GM12801 (cell line): ENCODE results near the gene HACD1.

Experiments used
- TF ChIP-seq, protein P1 (sequence below): IDR thresholded peaks from one replicate; pipeline ENCODE4 v1.5.1; 2011; ENCODE audit warnings: control low read depth; ENCODE audit not compliant: insufficient read length; ENCODE audit errors: extremely low read depth

HACD1 gene, protein sequence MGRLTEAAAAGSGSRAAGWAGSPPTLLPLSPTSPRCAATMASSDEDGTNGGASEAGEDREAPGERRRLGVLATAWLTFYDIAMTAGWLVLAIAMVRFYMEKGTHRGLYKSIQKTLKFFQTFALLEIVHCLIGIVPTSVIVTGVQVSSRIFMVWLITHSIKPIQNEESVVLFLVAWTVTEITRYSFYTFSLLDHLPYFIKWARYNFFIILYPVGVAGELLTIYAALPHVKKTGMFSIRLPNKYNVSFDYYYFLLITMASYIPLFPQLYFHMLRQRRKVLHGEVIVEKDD

DNA sequence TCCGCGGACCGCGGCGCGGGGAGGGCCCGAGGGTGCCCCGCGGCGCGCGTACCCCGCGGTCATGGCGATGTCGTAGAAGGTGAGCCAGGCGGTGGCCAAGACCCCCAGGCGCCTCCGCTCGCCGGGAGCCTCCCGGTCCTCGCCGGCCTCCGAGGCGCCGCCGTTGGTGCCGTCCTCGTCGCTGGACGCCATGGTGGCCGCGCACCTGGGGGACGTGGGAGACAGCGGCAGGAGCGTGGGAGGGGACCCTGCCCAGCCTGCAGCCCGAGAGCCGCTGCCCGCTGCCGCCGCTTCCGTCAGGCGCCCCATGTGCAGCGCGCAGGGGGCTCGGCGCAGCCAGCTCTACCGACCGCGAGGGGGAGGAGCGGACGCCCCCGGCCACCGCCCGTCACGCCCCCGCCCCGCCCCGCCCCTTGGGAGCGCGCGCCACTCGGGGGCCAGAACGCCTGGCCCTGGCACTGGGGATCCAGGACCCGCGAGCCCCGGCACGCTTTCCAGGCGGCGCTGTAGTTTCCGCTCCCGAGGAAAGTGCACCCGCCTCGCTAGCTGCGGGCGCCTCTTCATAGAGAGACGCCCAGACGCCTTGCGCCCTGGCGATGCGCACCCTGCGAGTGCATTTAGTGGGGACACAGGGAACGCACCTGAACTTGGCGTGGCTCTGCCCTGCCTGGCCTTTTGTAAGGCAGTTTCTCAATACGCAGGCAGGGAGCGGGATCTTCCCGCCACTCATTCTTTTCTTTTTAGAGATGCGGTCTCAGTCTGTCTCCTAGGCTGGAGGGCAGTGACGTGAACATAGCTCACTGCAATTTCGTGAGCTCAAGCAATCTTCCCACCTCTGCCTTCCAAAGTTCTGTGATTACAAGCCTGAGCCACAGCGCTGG, at the start of gene HACD1:
Gene HACD1, minus strand, starts transcription at position 344 of the 881 bp plus-strand sequence. Its CDS starts 35 bp downstream, at position 309.
- TF ChIP-seq, protein P1, sequence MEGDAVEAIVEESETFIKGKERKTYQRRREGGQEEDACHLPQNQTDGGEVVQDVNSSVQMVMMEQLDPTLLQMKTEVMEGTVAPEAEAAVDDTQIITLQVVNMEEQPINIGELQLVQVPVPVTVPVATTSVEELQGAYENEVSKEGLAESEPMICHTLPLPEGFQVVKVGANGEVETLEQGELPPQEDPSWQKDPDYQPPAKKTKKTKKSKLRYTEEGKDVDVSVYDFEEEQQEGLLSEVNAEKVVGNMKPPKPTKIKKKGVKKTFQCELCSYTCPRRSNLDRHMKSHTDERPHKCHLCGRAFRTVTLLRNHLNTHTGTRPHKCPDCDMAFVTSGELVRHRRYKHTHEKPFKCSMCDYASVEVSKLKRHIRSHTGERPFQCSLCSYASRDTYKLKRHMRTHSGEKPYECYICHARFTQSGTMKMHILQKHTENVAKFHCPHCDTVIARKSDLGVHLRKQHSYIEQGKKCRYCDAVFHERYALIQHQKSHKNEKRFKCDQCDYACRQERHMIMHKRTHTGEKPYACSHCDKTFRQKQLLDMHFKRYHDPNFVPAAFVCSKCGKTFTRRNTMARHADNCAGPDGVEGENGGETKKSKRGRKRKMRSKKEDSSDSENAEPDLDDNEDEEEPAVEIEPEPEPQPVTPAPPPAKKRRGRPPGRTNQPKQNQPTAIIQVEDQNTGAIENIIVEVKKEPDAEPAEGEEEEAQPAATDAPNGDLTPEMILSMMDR, result no peak

DNA sequence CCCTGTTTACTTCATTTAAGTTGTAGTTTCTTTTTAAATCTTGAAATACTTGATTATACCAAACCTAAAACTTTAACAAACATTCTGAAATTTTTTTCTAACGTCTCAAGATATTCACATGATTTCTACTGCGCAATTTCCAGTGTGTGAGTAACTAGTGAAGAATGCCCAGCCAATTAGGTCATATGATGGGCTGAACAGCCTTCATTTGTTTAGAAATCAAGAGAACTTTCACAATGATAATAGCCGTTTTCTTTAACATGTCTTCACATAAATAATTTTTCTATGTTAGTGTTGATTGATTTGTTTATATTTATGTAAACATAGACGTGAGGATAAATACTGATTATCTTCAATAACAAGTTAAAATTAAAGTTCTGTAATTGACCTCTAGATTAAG, 48.6 kb upstream of the HACD1 start:
- TF ChIP-seq, protein P1, result no peak

DNA sequence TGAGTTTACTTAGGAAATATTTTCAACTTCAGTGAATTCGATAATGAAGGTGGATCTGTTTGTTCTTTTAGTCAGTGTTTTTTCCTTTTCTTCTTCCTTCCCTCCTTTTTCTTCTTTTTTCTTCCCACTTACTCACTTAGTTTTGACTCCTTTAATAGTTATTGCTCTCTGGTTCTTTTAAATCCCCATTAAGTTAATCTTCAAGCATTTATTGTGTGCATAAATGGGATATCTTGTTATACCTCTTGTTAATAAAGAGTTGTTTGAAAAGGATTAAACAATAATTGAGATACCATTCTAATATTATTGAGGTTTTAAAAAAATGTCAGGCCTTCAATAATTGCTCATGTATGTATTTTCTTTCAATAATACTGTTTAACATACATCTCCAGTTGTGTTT, 46.3 kb upstream of the HACD1 start:
- TF ChIP-seq, protein P1, result no peak

DNA sequence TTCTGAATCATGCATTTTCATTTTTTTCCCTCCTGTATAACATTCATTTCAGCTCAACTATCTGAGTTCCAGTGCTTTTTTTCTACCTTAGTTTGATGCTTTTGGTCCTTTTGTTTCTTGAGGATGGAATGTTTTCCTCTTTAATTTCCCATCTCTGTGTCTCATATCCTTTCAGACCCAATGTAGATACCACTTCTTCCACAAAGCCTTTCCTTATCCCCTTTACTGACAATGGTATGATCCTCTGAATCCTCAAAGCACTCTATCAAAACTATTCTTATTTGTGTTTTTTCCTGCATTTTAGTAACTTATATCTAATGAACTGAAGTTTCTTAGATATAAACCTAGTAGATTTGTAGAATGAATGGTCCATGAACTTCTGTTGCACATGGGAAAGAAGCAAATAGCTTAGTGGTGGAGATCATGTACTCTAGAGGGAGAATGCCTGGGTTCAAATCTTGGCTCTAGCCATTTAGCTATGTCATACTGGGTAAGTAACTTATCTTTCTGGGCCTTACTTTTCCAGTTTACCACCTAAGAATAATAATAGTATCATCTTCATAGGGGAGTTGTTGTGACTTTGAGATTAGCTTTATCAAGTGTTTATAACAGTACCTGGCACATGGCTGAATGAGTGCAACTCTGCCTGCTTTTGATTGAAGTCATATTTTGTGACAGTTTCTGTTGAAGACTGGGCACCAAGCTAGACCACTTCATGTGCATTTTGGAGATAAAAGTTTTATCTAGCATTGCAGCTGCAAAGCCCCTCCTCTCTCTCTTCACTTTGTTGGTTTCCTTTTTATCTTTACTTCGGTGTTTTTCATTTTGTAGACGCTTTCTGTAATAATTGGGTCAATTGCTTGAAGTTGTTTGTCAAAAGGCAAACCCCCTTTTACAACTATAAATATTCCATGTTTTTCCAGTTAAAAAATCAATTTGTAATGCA, 45.3 kb upstream of the HACD1 start:
- TF ChIP-seq, protein P1, result no peak

DNA sequence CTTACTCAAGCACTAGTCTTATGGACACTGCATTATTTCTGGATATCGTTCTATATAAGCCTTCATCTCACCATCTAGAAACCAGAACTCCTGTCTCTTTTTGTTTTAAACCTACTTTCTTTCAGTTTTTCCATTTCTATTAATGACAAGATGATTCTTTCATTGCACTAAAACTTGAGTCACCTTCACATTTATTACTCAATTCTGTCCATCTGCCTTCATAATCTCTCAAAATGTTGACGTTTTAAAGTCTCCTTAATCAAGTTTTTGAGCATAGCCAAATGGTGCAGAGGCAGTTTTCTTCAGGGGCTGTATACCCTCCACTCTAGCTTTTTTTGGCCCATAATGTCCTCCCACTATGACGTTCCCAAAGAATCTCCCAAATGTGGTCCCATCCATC, 44.3 kb upstream of the HACD1 start:
- TF ChIP-seq, protein P1, result no peak

DNA sequence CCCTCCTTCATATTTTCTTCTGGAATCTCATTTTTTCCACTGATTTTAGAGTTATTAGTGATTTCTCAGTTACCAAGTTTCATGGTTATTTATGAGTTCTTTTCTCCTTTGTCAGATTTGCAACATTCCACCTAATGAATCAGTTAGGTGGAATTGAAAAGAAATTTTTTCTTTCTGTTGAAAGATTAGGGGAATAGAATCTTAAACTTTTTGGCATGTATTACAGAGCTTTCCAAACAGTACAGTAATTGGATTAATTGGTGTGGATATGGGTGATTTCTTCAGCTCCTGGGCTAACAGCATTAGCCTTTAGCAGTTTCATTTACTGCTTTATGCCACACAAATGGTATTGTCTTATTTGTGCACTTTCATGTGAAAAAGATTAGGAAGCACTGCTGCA, 43.7 kb upstream of the HACD1 start:
- TF ChIP-seq, protein P1, result no peak
